ENCODE data around the gene ARID3C. TPM values are rescaled to one million over a fixed set of nuclear protein-coding genes. Genes with fewer than 3 reads are reported as not detected.

ARID3C gene
- total and polyA plus RNA-seq, 10 of the 15 experiments (the other 5 are each of a cell fraction or from before 2014, with no cell fraction given) = not detected

GRCh38 chr9:34638138-34638445 is 9.2 kb upstream of the ARID3C start:
- 14% methylated on average over 7 of the region's 7 CpGs for WGBS (ENCODE audit: insufficient coverage, insufficient replicate concordance, low lambda C conversion rate, missing lambda C conversion rate)
- Histone ChIP-seq H3K4me3 (peak overlapping the region; percentile 72; the same call in 1 of the 2 replicates), H3K27me3 (replicated peaks in 1 of 2; ENCODE audit: control insufficient read depth in 2 of 2, insufficient read depth in 2 of 2, low read length in 1 of 2) (no peaks in the 10 kb centered on the region), H2AFZ (ENCODE audit: control insufficient read depth, low read depth, low read length) (peak overlapping the region; percentile 98), H3K4me2 (ENCODE audit: control insufficient read depth, insufficient read depth) (peak overlapping the region; percentile 95), H3K79me2 (ENCODE audit: control insufficient read depth, insufficient read depth, low read length) (peaks cover 15% of the 10 kb centered on the region), H3K9ac (ENCODE audit: control insufficient read depth, insufficient read depth, low read length) (peak overlapping the region; percentile 55; the same call in 1 of the 2 replicates), H3K27ac (ENCODE audit: control insufficient read depth, insufficient read depth) (peak overlapping the region; percentile 49), H3K9me3 (replicated peaks; ENCODE audit: control insufficient read depth, insufficient read depth, low read length) (no peaks in the 10 kb centered on the region), H3K36me3 (ENCODE audit: control insufficient read depth in 2 of 2, insufficient read depth in 2 of 2, low read length in 1 of 2) (peaks cover 2 to 6% of the 10 kb centered on the region in 2 experiments; a peak in 3 of 4 replicates), H3K4me1 (ENCODE audit: control insufficient read depth, insufficient read depth, low read length) (no peaks in the 10 kb centered on the region; the same call in none of the 2 replicates), H4K20me1 (ENCODE audit: control insufficient read depth, insufficient read depth) (no peaks in the 10 kb centered on the region; the same call in none of the 2 replicates)
- RAD21 ChIA-PET (ENCODE audit: unreplicated experiment) = interaction anchor here (0.8 to 2.6 kb wide), 6 partner anchors 9 to 66 kb away, joined by 3 to 14 read pairs (median 7); partner anchors contain the start of genes DCTN3 and GALT
- in situ Hi-C loops (cut with MboI) (no loop called here), intact Hi-C loops (cut with micrococcal nuclease; ENCODE audit: unreplicated experiment) (no loop called here)
- no TSS peak for BruUV-seq (replicated peaks)
- CTCF ChIA-PET = interaction anchor here (1.1 to 8.3 kb wide), 13 partner anchors 9 to 234 kb away, joined by 3 to 118 read pairs (median 6); partner anchors contain the start of genes CCL27, DCTN3, GALT and RPP25L
- TF ChIP-seq NBN (IDR thresholded peaks at IDR 0.05) = 0 out of 2 replicates have a peak, but pooled peaks have one; percentile 9
- TF ChIP-seq ZNF274 (IDR thresholded peaks at IDR 0.05; ENCODE audit: insufficient read depth, insufficient read length) = no peak
- TF ChIP-seq CREB1 (IDR thresholded peaks at IDR 0.05; ENCODE audit: low read depth) = no peak
- TF ChIP-seq ATF7 (IDR thresholded peaks at IDR 0.05; ENCODE audit: low read depth) = 0 out of 2 replicates have a peak, but pooled peaks have one; percentile 2
- TF ChIP-seq CTCF (IDR thresholded peaks at IDR 0.05 in 2 of 3, conservative IDR thresholded peaks at IDR 0.05 in 1 of 3; ENCODE audit: control insufficient read depth in 2 of 3, extremely low read depth in 1 of 3, insufficient read depth in 1 of 3, low read depth in 3 of 3, low read length in 3 of 3) = no peak
- FAIRE-seq = no peak
- SMC1A ChIA-PET (ENCODE audit: uncharacterized antibody, unreplicated experiment) = interaction anchor here (1.0 to 2.3 kb wide), 9 partner anchors 9 to 307 kb away, joined by 3 to 11 read pairs (median 5); partner anchors contain the start of genes DCTN3, GALT and RPP25L
- no peak for ATAC-seq
- no peak for DNase-seq (ENCODE audit: low read depth, low spot score)
- POLR2A ChIA-PET = interaction anchor here (1.2 to 3.4 kb wide), 6 partner anchors 9 to 26 kb away, joined by 3 to 25 read pairs (median 6); partner anchors contain the start of genes ARID3C, DCTN3, GALT and IL11RA
